CD8-positive, alpha-beta memory T cell (primary cell): Measurements from ENCODE around the gene ZNF366. TPM values are rescaled to one million over a fixed set of nuclear protein-coding genes. Genes with fewer than 3 reads are reported as not detected.

ENCODE experiments used
- CTCF ChIA-PET: fragments of 350-600 bp; sonication (Branson Sonifier 250); formaldehyde crosslinking; loops from one replicate; lab custom pipeline; 2021; ENCODE audit warnings: antibody characterized with exemption; lab: Charles Lee
- POLR2A ChIA-PET: fragments of 350-600 bp; sonication (Branson Sonifier 250); formaldehyde crosslinking; loops from one replicate; lab custom pipeline; 2021; ENCODE audit warnings: antibody characterized with exemption; lab: Charles Lee
- DNase-seq, 5 donors: peaks; one replicate each; pipeline versions ENCODE4 v3.0.0 to v3.0.0-alpha.2; 2020 to 2022; ENCODE audit warnings: mixed read lengths in 1 of 5
- H3K27ac ChIP-seq: one replicate; pipeline ENCODE4 v1.7.0; 2013; ENCODE audit warnings: low read depth, mild to moderate bottlenecking, low read length, moderate library complexity
- H3K27me3 ChIP-seq: 2 replicates; pipeline ENCODE4 v1.7.0; 2013; ENCODE audit warnings: low read length, mild to moderate bottlenecking; ENCODE audit not compliant: insufficient read depth, poor library complexity, severe bottlenecking
- H3K36me3 ChIP-seq: 2 replicates; pipeline ENCODE4 v1.7.0; 2013; ENCODE audit warnings: mild to moderate bottlenecking, low read length, moderate library complexity; ENCODE audit not compliant: insufficient read depth
- H3K4me1 ChIP-seq: 2 replicates; pipeline ENCODE4 v1.7.0; 2013; ENCODE audit warnings: mild to moderate bottlenecking, low read length, moderate library complexity; ENCODE audit not compliant: insufficient read depth
- H3K4me3 ChIP-seq: 2 replicates; pipeline ENCODE4 v1.7.0; 2013; ENCODE audit warnings: mild to moderate bottlenecking, low read length
- H3K9me3 ChIP-seq: 2 replicates; pipeline ENCODE4 v1.7.0; 2013; ENCODE audit warnings: mild to moderate bottlenecking, low read length
- H3K27ac Mint-ChIP-seq, 8 donors: one replicate each; pipeline ENCODE4 v1.8.0; 2020 to 2021; ENCODE audit warnings: mixed read lengths in 8 of 8, mild to moderate bottlenecking in 6 of 8, inconsistent platforms in 3 of 8, moderate library complexity in 3 of 8
- H3K27me3 Mint-ChIP-seq, 2 donors: one replicate each; pipeline ENCODE4 v1.8.0; 2020 to 2021; ENCODE audit warnings: mixed read lengths in 2 of 2, mild to moderate bottlenecking in 1 of 2, moderate library complexity in 1 of 2
- H3K36me3 Mint-ChIP-seq, 3 donors: one replicate each; pipeline ENCODE4 v1.8.0; 2020 to 2021; ENCODE audit warnings: mixed read lengths in 3 of 3, inconsistent platforms in 1 of 3, mild to moderate bottlenecking in 1 of 3
- H3K4me1 Mint-ChIP-seq, 3 donors: one replicate each; pipeline ENCODE4 v1.8.0; 2020 to 2021; ENCODE audit warnings: mixed read lengths in 3 of 3, inconsistent platforms in 1 of 3, mild to moderate bottlenecking in 1 of 3
- H3K4me3 Mint-ChIP-seq, 7 donors: one replicate each; pipeline ENCODE4 v1.8.0; 2020 to 2021; ENCODE audit warnings: mixed read lengths in 7 of 7, mild to moderate bottlenecking in 6 of 7, moderate library complexity in 4 of 7, inconsistent platforms in 2 of 7
- H3K9me3 Mint-ChIP-seq, 5 donors: one replicate each; pipeline ENCODE4 v1.8.0; 2020 to 2022; ENCODE audit warnings: mixed read lengths in 5 of 5, mild to moderate bottlenecking in 3 of 5, moderate library complexity in 2 of 5, inconsistent platforms in 1 of 5
- polyA plus RNA-seq: library from polyadenylated mRNA; unstranded; fragments of 300-500 nt; fragmentation: Illumina TruSeq; gene quantifications from one replicate; pipeline ENCODE4 v1.2.3, GENCODE V29; 2021
- total RNA-seq, 2 experiments: library from RNA; stranded (reverse); gene quantifications; one replicate each; pipeline ENCODE4 v1.2.3, GENCODE V29; 2021

ZNF366 gene
- total and polyA plus RNA-seq, 3 experiments from 2014 or later = not detected

DNA sequence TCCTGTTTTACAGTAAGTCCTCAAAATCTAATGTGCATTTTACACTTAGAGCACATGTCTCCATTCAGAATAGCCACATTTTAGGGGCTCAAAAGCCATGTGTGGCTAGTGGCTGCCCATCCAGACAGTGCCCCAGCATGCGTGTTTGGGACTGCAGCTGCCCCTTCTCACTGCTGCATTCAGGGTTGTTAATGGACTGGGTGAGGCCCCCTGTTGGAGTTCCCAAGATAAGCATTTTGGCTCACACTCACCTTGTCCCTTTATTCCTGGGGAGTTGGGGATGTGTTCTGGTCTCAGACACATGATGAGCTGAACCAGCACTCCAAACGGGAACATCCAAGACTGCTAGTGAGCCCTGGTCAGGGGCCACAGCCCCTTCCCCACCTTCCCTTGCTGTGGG is 22.2 kb upstream of the ZNF366 start:
- Histone ChIP-seq H3K27ac (no peak overlapping the region), H3K27me3 (no peaks in the 10 kb centered on the region), H3K4me3 (no peak overlapping the region), H3K9me3 (no peaks in the 10 kb centered on the region), H3K4me1 (no peaks in the 10 kb centered on the region), H3K36me3 (no peaks in the 10 kb centered on the region)
- CTCF ChIA-PET = no interaction called here
- H3K4me1 Mint-ChIP-seq = no peaks in the 10 kb centered on the region
- H3K9me3 Mint-ChIP-seq = peaks cover 5 to 11% (median 8%) of the 10 kb centered on the region in 5 donors
- H3K27me3 Mint-ChIP-seq = peaks cover 3 to 32% of the 10 kb centered on the region in 2 donors
- POLR2A ChIA-PET = no interaction called here
- peaks cover 0 to 4% (median 2%) of the 10 kb centered on the region in 3 donors for H3K36me3 Mint-ChIP-seq
- no peak overlapping the region for H3K27ac Mint-ChIP-seq
- DNase-seq = no peak
- no peak overlapping the region for H3K4me3 Mint-ChIP-seq

DNA sequence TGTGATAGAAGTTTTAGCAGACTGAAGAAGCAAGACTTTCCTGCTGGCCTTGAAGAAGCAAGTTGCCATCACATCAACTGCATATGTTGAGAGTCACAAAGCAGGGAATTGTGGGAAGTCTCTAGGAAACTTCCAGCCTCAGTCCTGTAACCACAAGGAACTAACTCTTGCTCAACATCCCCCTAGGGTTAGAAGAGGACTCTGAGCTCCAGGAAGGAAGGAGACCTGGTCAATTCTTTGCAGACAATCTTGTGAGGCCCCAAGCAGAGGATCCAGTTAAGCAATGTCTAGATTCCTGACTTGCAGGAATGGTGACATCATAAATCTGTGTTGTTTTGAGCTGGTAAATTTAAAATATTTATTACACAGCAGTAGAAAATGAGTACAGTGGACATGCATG is 18.6 kb upstream of the ZNF366 start:
- POLR2A ChIA-PET = no interaction called here
- Histone ChIP-seq H3K27ac (no peak overlapping the region), H3K4me1 (no peaks in the 10 kb centered on the region), H3K4me3 (no peak overlapping the region), H3K9me3 (no peaks in the 10 kb centered on the region), H3K36me3 (no peaks in the 10 kb centered on the region), H3K27me3 (no peaks in the 10 kb centered on the region)
- Mint-ChIP-seq H3K9me3 (peaks cover 0 to 8% (median 0%) of the 10 kb centered on the region in 5 donors), H3K27ac (no peak overlapping the region), H3K27me3 (peaks cover 3 to 12% of the 10 kb centered on the region in 2 donors), H3K36me3 (peaks cover 0 to 2% (median 0%) of the 10 kb centered on the region in 3 donors), H3K4me3 (no peak overlapping the region), H3K4me1 (no peaks in the 10 kb centered on the region)
- no peak for DNase-seq
- CTCF ChIA-PET = no interaction called here

DNA sequence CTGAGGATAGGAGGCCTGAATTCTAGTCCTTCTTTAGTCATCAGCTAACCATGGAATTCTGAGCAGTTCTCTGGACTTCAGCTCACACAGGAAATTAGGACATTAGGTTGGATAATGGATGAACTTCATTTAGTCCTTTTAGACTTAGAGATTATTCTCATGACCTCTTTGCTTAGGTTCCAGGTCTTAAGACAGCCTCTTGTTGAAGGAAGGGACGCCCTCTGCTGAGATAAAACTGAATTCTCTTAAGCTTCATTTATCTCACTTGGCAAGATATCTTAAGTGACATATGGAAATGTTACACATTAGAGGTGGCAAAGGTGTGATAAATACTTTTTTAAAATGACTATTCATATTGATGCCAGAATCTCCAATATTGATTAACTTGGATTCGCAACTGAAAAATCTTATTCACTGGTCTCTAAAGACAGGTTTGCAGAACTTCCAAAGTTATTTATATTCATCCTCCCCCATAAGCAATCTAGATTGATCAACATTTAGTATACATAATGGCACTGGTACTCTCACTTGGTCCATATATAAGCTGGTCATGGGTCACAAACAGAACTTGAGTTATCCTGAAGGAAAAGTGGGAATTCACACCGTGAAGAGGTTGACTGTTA is 16.9 kb upstream of the ZNF366 start:
- Mint-ChIP-seq H3K36me3 (peaks cover 0 to 2% (median 0%) of the 10 kb centered on the region in 3 donors), H3K27ac (no peak overlapping the region)
- CTCF ChIA-PET = no interaction called here

DNA sequence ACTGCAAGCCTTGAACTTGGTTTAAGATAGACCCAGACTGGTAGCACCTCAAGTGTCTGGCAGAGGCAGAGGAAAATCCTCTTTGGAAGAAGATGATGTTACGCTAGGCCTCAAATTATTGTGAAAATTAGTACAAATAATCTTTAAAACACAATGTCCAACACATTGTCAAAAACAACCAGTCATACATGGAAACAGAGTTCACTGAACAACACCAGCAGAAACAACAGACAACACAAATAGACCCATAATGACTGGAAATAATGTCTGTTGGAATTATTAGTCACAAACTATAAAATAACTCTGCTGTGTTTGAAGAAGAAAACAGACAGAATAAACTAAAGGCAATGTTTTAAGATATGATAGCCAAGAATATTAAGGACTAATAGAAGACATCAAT is 15.4 kb upstream of the ZNF366 start:
- no peaks in the 10 kb centered on the region for H3K36me3 ChIP-seq
- H3K4me1 ChIP-seq = no peaks in the 10 kb centered on the region
- peaks cover 0 to 8% (median 5%) of the 10 kb centered on the region in 5 donors for H3K9me3 Mint-ChIP-seq
- CTCF ChIA-PET = no interaction called here
- DNase-seq = no peak
- no peak overlapping the region for H3K27ac Mint-ChIP-seq
- H3K27me3 ChIP-seq = no peaks in the 10 kb centered on the region
- POLR2A ChIA-PET = no interaction called here
- peaks cover 0 to 2% (median 0%) of the 10 kb centered on the region in 3 donors for H3K36me3 Mint-ChIP-seq
- peaks cover 2 to 4% of the 10 kb centered on the region in 2 donors for H3K27me3 Mint-ChIP-seq
- H3K4me1 Mint-ChIP-seq = no peaks in the 10 kb centered on the region
- no peak overlapping the region for H3K27ac ChIP-seq
- no peak overlapping the region for H3K4me3 Mint-ChIP-seq
- H3K4me3 ChIP-seq = no peak overlapping the region
- no peaks in the 10 kb centered on the region for H3K9me3 ChIP-seq

More for the DNA sequence above, 16.9 kb upstream of the ZNF366 start:
- Mint-ChIP-seq H3K27me3 (peaks cover 4% of the 10 kb centered on the region in 2 donors), H3K9me3 (peaks cover 0 to 8% (median 2%) of the 10 kb centered on the region in 5 donors), H3K4me3 (no peak overlapping the region), H3K4me1 (no peaks in the 10 kb centered on the region)
- POLR2A ChIA-PET = no interaction called here
- Histone ChIP-seq H3K9me3 (no peaks in the 10 kb centered on the region), H3K4me1 (no peaks in the 10 kb centered on the region), H3K27ac (no peak overlapping the region), H3K4me3 (no peak overlapping the region), H3K36me3 (no peaks in the 10 kb centered on the region), H3K27me3 (no peaks in the 10 kb centered on the region)
- DNase-seq = no peak

DNA sequence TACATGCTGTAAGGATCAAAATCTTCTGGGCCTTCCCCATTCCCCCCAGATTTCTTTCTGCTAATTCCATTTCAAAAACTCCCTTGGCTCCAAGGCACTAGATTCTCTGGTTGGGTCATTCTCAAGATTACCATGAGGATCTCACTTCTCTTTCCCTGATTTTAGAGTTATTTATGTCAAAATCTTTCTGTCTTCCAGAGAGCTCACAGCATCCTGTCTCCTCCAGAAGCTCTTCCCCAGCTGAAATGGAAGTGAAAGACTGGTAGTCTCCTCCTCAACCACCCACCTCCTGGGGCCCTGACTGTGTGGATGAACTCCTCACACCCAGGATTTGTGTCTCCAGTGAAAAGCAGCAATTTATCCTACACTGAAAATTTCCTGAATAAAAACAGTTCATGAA is 11.9 kb upstream of the ZNF366 start:
- H3K27me3 Mint-ChIP-seq = peaks cover 0 to 3% of the 10 kb centered on the region in 2 donors
- no peak for DNase-seq
- no peak overlapping the region for H3K4me3 Mint-ChIP-seq
- peaks cover 0 to 8% (median 5%) of the 10 kb centered on the region in 5 donors for H3K9me3 Mint-ChIP-seq
- no peaks in the 10 kb centered on the region for H3K4me1 ChIP-seq
- H3K36me3 ChIP-seq = no peaks in the 10 kb centered on the region
- no peaks in the 10 kb centered on the region for H3K4me1 Mint-ChIP-seq
- H3K4me3 ChIP-seq = no peak overlapping the region
- no peaks in the 10 kb centered on the region for H3K36me3 Mint-ChIP-seq
- H3K27ac Mint-ChIP-seq = no peak overlapping the region
- ChIA-PET POLR2A (no interaction called here), CTCF (no interaction called here)
- no peaks in the 10 kb centered on the region for H3K27me3 ChIP-seq
- H3K27ac ChIP-seq = no peak overlapping the region
- H3K9me3 ChIP-seq = no peaks in the 10 kb centered on the region

DNA sequence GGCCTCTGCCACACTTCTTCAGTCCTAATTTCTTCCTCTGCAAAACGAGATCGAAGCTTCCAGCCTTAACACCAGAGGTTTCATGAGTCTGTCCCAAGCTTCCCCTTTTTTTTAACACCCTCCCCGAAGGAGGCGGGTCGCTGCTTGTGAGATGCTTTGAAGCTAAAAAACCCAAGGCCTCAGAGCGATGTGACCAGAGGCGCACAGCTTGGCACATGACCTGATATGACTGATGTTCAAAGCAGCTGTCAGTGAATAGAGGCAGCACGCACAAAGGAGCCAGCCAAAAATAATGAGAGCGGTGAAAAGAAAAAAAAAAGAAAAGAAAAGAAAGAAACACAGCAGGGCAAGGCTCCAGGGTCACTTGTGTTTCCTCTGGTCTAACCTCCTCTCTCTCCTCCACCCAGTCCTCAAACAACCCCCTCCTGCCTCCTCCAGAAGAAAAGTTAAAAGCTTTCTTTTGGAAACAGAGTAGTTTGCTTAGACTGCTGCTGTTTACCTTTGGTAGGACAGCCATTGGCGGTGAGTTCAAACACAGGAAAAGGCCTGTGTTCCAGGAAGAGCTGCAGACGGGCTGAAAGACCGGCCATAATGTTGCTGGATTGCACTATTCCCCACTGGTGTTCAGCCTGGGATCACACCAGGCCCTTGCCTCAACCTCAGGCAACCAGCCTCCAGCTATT is 10.9 kb upstream of the ZNF366 start:
- Histone ChIP-seq H3K27ac (no peak overlapping the region), H3K9me3 (no peaks in the 10 kb centered on the region), H3K4me1 (no peaks in the 10 kb centered on the region), H3K4me3 (no peak overlapping the region), H3K36me3 (no peaks in the 10 kb centered on the region), H3K27me3 (no peaks in the 10 kb centered on the region)
- DNase-seq = no peak
- Mint-ChIP-seq H3K27me3 (peaks cover 0 to 3% of the 10 kb centered on the region in 2 donors), H3K4me1 (no peaks in the 10 kb centered on the region), H3K36me3 (no peaks in the 10 kb centered on the region), H3K27ac (no peak overlapping the region), H3K9me3 (peaks cover 0 to 8% (median 5%) of the 10 kb centered on the region in 5 donors), H3K4me3 (no peak overlapping the region)
- ChIA-PET POLR2A (no interaction called here), CTCF (no interaction called here)

DNA sequence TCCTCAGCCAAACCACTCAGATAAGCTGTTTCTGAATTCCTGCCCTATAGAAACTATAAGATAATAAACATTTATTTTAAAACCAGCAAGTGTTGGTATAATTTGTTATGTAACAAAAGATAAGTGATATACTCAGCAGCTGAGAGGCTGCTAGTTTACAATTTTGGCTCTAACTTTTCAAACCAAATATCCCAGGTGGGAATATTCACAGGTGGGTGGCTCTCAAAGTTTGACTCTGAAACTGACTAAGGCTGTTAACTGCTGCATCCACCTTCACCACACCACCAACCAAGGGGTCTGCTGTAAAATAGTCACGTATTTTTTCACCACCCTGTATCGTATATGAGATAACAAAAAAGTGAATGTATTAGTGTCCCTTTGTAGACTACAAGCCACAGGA is 9.7 kb upstream of the ZNF366 start:
- ChIA-PET CTCF (no interaction called here), POLR2A (no interaction called here)
- H3K27me3 Mint-ChIP-seq = peaks cover 0 to 3% of the 10 kb centered on the region in 2 donors
- no peak overlapping the region for H3K27ac Mint-ChIP-seq
- Histone ChIP-seq H3K9me3 (no peaks in the 10 kb centered on the region), H3K27ac (no peak overlapping the region), H3K27me3 (no peaks in the 10 kb centered on the region), H3K4me3 (no peak overlapping the region), H3K36me3 (no peaks in the 10 kb centered on the region), H3K4me1 (no peaks in the 10 kb centered on the region)
- H3K9me3 Mint-ChIP-seq = peaks cover 0 to 8% (median 5%) of the 10 kb centered on the region in 5 donors
- H3K4me1 Mint-ChIP-seq = no peaks in the 10 kb centered on the region
- no peaks in the 10 kb centered on the region for H3K36me3 Mint-ChIP-seq
- DNase-seq = no peak
- no peak overlapping the region for H3K4me3 Mint-ChIP-seq

DNA sequence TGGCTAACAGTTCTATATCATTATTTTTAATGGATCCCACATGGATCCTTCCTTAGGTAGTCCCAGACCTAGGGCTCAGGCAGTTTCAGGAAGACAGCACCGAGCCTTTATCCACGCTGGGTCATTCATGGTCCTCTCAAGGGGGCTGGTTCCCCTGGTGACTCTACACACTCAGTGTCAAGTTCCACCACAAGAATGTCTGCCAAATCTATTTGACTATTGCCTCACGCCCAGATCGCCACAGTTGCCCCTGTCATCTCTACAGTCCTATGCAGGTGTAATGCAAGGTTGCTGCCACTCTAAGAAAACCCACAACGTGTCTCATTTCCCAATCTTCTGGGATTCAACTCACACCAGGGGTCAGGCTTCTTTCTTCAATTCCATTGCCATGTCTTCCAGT is 8.0 kb upstream of the ZNF366 start:
- Mint-ChIP-seq H3K27ac (no peak overlapping the region), H3K4me1 (no peaks in the 10 kb centered on the region), H3K9me3 (peaks cover 0 to 5% (median 2%) of the 10 kb centered on the region in 5 donors), H3K4me3 (no peak overlapping the region), H3K27me3 (peaks cover 2 to 6% of the 10 kb centered on the region in 2 donors), H3K36me3 (no peaks in the 10 kb centered on the region)
- DNase-seq = no peak
- no peaks in the 10 kb centered on the region for H3K36me3 ChIP-seq
- no peaks in the 10 kb centered on the region for H3K27me3 ChIP-seq
- H3K27ac ChIP-seq = no peak overlapping the region
- CTCF ChIA-PET = no interaction called here
- no peaks in the 10 kb centered on the region for H3K4me1 ChIP-seq
- POLR2A ChIA-PET = no interaction called here
- H3K4me3 ChIP-seq = no peak overlapping the region
- H3K9me3 ChIP-seq = no peaks in the 10 kb centered on the region
